SJSA1 (cell line): ENCODE measurements around the gene FXN. TPM values are rescaled to one million over a fixed set of nuclear protein-coding genes. Genes with fewer than 3 reads are reported as not detected.
A peak's percentile ranks its signal among the peaks of the same experiment; 100 is the strongest.

ENCODE experiments used
- DNase-seq, 2 experiments: peaks; one replicate each; pipeline ENCODE4 v3.0.0-alpha.2; 2015 to 2020; ENCODE audit warnings: low spot score in 2 of 2, low read depth in 1 of 2
- H3K27ac ChIP-seq: fragments of 250-450 bp; sonication (Bioruptor Pico); 2 replicates; pipeline ENCODE4 v1.5.1; 2020; ENCODE audit warnings: mild to moderate bottlenecking, moderate library complexity
- H3K27me3 ChIP-seq: fragments of 250-450 bp; sonication (Bioruptor Pico); replicated peaks from 2 replicates; pipeline ENCODE4 v1.5.1; 2020; ENCODE audit warnings: mild to moderate bottlenecking, moderate library complexity
- H3K36me3 ChIP-seq: fragments of 250-450 bp; sonication (Bioruptor Pico); 2 replicates; pipeline ENCODE4 v1.5.1; 2020; ENCODE audit warnings: mild to moderate bottlenecking
- H3K4me1 ChIP-seq: fragments of 250-450 bp; sonication (Bioruptor Pico); replicated peaks from 2 replicates; pipeline ENCODE4 v1.6.1; 2021; ENCODE audit warnings: mild to moderate bottlenecking
- H3K4me3 ChIP-seq: fragments of 250-450 bp; sonication (Bioruptor Pico); 2 replicates; pipeline ENCODE4 v1.5.1; 2020; ENCODE audit warnings: mild to moderate bottlenecking
- H3K9me3 ChIP-seq: fragments of 250-450 bp; sonication (Bioruptor Pico); replicated peaks from 2 replicates; pipeline ENCODE4 v1.5.1; 2020; ENCODE audit warnings: mild to moderate bottlenecking
- total RNA-seq: library from RNA; depleted of rRNA; stranded (reverse); fragments of >200 nt; shearing (Covaris generic); gene quantifications from 2 replicates; pipeline ENCODE4 v1.2.3, GENCODE V29; 2014

Gene FXN
- total RNA-seq, 1 experiment from 2014 or later: 4.4 TPM

GRCh38 chr9:69062195-69062594 is 26.6 kb downstream of the FXN start:
- DNase-seq: no peak
- H3K36me3 ChIP-seq: peaks cover 2% of the 10 kb centered on the region
- H3K27ac ChIP-seq: no peak overlapping the region
- H3K4me1 ChIP-seq: no peaks in the 10 kb centered on the region
- H3K4me3 ChIP-seq: no peak overlapping the region
- H3K27me3 ChIP-seq: no peaks in the 10 kb centered on the region
- H3K9me3 ChIP-seq: no peaks in the 10 kb centered on the region

GRCh38 chr9:69063839-69064238 is 28.3 kb downstream of the FXN start:
- DNase-seq: no peak
- Histone ChIP-seq H3K36me3 (peaks cover 7% of the 10 kb centered on the region; the same call in 1 of the 2 replicates), H3K4me3 (no peak overlapping the region), H3K27ac (no peak overlapping the region), H3K27me3 (no peaks in the 10 kb centered on the region), H3K4me1 (no peaks in the 10 kb centered on the region), H3K9me3 (no peaks in the 10 kb centered on the region)

- Histone ChIP-seq H3K9me3 (no peaks in the 10 kb centered on the region), H3K36me3 (peaks cover 7% of the 10 kb centered on the region; the same call in 1 of the 2 replicates)
Observed at GRCh38 chr9:69065660-69066059, 30.1 kb downstream of the FXN start.

GRCh38 chr9:69066955-69067354 is 31.4 kb downstream of the FXN start:
- no peak overlapping the region for H3K27ac ChIP-seq
- DNase-seq: no peak
- H3K36me3 ChIP-seq: peaks cover 7% of the 10 kb centered on the region; the same call in 1 of the 2 replicates
- H3K4me1 ChIP-seq: no peaks in the 10 kb centered on the region
- no peaks in the 10 kb centered on the region for H3K9me3 ChIP-seq
- no peaks in the 10 kb centered on the region for H3K27me3 ChIP-seq
- no peak overlapping the region for H3K4me3 ChIP-seq

More at GRCh38 chr9:69065660-69066059, 30.1 kb downstream of the FXN start:
- no peaks in the 10 kb centered on the region for H3K4me1 ChIP-seq
- H3K27me3 ChIP-seq: no peaks in the 10 kb centered on the region
- H3K27ac ChIP-seq: no peak overlapping the region
- DNase-seq: no peak
- no peak overlapping the region for H3K4me3 ChIP-seq

GRCh38 chr9:69070201-69070600 is 34.6 kb downstream of the FXN start:
- Histone ChIP-seq H3K27me3 (no peaks in the 10 kb centered on the region), H3K9me3 (no peaks in the 10 kb centered on the region), H3K4me1 (no peaks in the 10 kb centered on the region), H3K27ac (no peak overlapping the region), H3K36me3 (peaks cover 7% of the 10 kb centered on the region; the same call in 1 of the 2 replicates), H3K4me3 (no peak overlapping the region)
- no peak for DNase-seq

GRCh38 chr9:69071059-69071458 is 35.5 kb downstream of the FXN start:
- no peaks in the 10 kb centered on the region for H3K27me3 ChIP-seq
- H3K27ac ChIP-seq: no peak overlapping the region
- no peak overlapping the region for H3K4me3 ChIP-seq
- peaks cover 7% of the 10 kb centered on the region; the same call in 1 of the 2 replicates for H3K36me3 ChIP-seq
- no peak for DNase-seq
- no peaks in the 10 kb centered on the region for H3K4me1 ChIP-seq
- H3K9me3 ChIP-seq: no peaks in the 10 kb centered on the region

GRCh38 chr9:69073103-69073502 is 37.6 kb downstream of the FXN start:
- no peaks in the 10 kb centered on the region for H3K4me1 ChIP-seq
- no peak overlapping the region for H3K27ac ChIP-seq
- no peaks in the 10 kb centered on the region for H3K36me3 ChIP-seq
- no peak overlapping the region for H3K4me3 ChIP-seq
- H3K9me3 ChIP-seq: no peaks in the 10 kb centered on the region
- no peaks in the 10 kb centered on the region for H3K27me3 ChIP-seq
- DNase-seq: no peak

GRCh38 chr9:69074801-69075200 is 39.2 kb downstream of the FXN start:
- Histone ChIP-seq H3K36me3 (no peaks in the 10 kb centered on the region), H3K4me3 (no peak overlapping the region), H3K27ac (no peak overlapping the region), H3K9me3 (no peaks in the 10 kb centered on the region), H3K27me3 (no peaks in the 10 kb centered on the region), H3K4me1 (no peaks in the 10 kb centered on the region)
- no peak for DNase-seq

GRCh38 chr9:69076550-69076949 is 41.0 kb downstream of the FXN start:
- H3K9me3 ChIP-seq: no peaks in the 10 kb centered on the region
- H3K4me1 ChIP-seq: no peaks in the 10 kb centered on the region
- no peaks in the 10 kb centered on the region for H3K27me3 ChIP-seq
- no peaks in the 10 kb centered on the region for H3K36me3 ChIP-seq
- no peak for DNase-seq
- no peak overlapping the region for H3K27ac ChIP-seq
- H3K4me3 ChIP-seq: no peak overlapping the region

GRCh38 chr9:69078069-69078468 is 42.5 kb downstream of the FXN start:
- Histone ChIP-seq H3K4me3 (no peak overlapping the region), H3K9me3 (no peaks in the 10 kb centered on the region), H3K36me3 (no peaks in the 10 kb centered on the region), H3K27me3 (no peaks in the 10 kb centered on the region), H3K27ac (no peak overlapping the region), H3K4me1 (no peaks in the 10 kb centered on the region)
- no peak for DNase-seq

- Histone ChIP-seq H3K9me3 (no peaks in the 10 kb centered on the region), H3K4me1 (no peaks in the 10 kb centered on the region), H3K27ac (no peak overlapping the region), H3K36me3 (no peaks in the 10 kb centered on the region), H3K27me3 (no peaks in the 10 kb centered on the region), H3K4me3 (no peak overlapping the region)
- DNase-seq: no peak
Observed at GRCh38 chr9:69078581-69078980, 43.0 kb downstream of the FXN start.

GRCh38 chr9:69079186-69079585 is 43.6 kb downstream of the FXN start:
- H3K36me3 ChIP-seq: no peaks in the 10 kb centered on the region
- no peaks in the 10 kb centered on the region for H3K4me1 ChIP-seq
- no peak for DNase-seq
- H3K9me3 ChIP-seq: no peaks in the 10 kb centered on the region
- no peak overlapping the region for H3K4me3 ChIP-seq
- H3K27ac ChIP-seq: no peak overlapping the region
- H3K27me3 ChIP-seq: no peaks in the 10 kb centered on the region

GRCh38 chr9:69081261-69081660 is 45.7 kb downstream of the FXN start:
- no peak for DNase-seq
- Histone ChIP-seq H3K4me3 (no peak overlapping the region), H3K4me1 (no peaks in the 10 kb centered on the region), H3K27ac (no peak overlapping the region), H3K9me3 (no peaks in the 10 kb centered on the region), H3K27me3 (no peaks in the 10 kb centered on the region), H3K36me3 (no peaks in the 10 kb centered on the region)

- H3K36me3 ChIP-seq: no peaks in the 10 kb centered on the region
- DNase-seq: no peak
- H3K27ac ChIP-seq: no peak overlapping the region
- no peaks in the 10 kb centered on the region for H3K9me3 ChIP-seq
- H3K27me3 ChIP-seq: no peaks in the 10 kb centered on the region
- H3K4me1 ChIP-seq: no peaks in the 10 kb centered on the region
- no peak overlapping the region for H3K4me3 ChIP-seq
Observed at GRCh38 chr9:69083321-69083720, 47.8 kb downstream of the FXN start.

GRCh38 chr9:69085569-69086283 is 50.2 kb downstream of the FXN start:
- no peak overlapping the region for H3K27ac ChIP-seq
- peak in 1 of 2 experiments; percentile 4 for DNase-seq
- H3K4me3 ChIP-seq: no peak overlapping the region
- no peaks in the 10 kb centered on the region for H3K27me3 ChIP-seq
- H3K36me3 ChIP-seq: no peaks in the 10 kb centered on the region
- no peaks in the 10 kb centered on the region for H3K9me3 ChIP-seq
- no peaks in the 10 kb centered on the region for H3K4me1 ChIP-seq
